Activated B cell treated with CpG ODN at 0.5 μM for 24 hours (primary cell): ENCODE results near the gene GBF1. TPM values are rescaled to one million over a fixed set of nuclear protein-coding genes. Genes with fewer than 3 reads are reported as not detected.
"Not testable (repeated sequence)": the region's sequence is repeated elsewhere in the genome, so short reads cannot be mapped to it uniquely, and the experiment has no call there.

Experiments
- ATAC-seq: fragments of 200-7000 bp; cut with Tn5 transposase; one replicate; pipeline ENCODE4 v1.10.0; 2021; ENCODE audit warnings: low read depth, mild to moderate bottlenecking, moderate library complexity
- CTCF ChIA-PET: fragments of 350-600 bp; sonication (Branson Sonifier 250); formaldehyde crosslinking; loops from one replicate; lab custom pipeline; 2021; ENCODE audit warnings: antibody characterized with exemption; lab: Charles Lee
- POLR2A ChIA-PET: fragments of 350-600 bp; sonication (Branson Sonifier 250); formaldehyde crosslinking; loops from one replicate; lab custom pipeline; 2021; ENCODE audit warnings: antibody characterized with exemption; lab: Charles Lee
- DNase-seq: peaks from one replicate; pipeline ENCODE4 v3.0.0; 2022
- H3K27ac Mint-ChIP-seq: one replicate; pipeline ENCODE4 v1.8.0; 2020; ENCODE audit warnings: mixed read lengths
- H3K27me3 Mint-ChIP-seq: one replicate; pipeline ENCODE4 v1.8.0; 2021; ENCODE audit warnings: mixed read lengths
- H3K36me3 Mint-ChIP-seq: one replicate; pipeline ENCODE4 v1.8.0; 2021; ENCODE audit warnings: low read depth, mixed read lengths
- H3K4me1 Mint-ChIP-seq: one replicate; pipeline ENCODE4 v1.8.0; 2021; ENCODE audit warnings: mixed read lengths
- H3K4me3 Mint-ChIP-seq: one replicate; pipeline ENCODE4 v1.8.0; 2020; ENCODE audit warnings: mild to moderate bottlenecking, mixed read lengths
- H3K9me3 Mint-ChIP-seq: one replicate; pipeline ENCODE4 v1.8.0; 2020; ENCODE audit warnings: mixed read lengths
- intact Hi-C: fragments of 100-400 bp; cut with micrococcal nuclease; formaldehyde crosslinking; loops from one replicate; pipeline ENCODE4 v1.15.1; 2024
- total RNA-seq: library from RNA; stranded (reverse); gene quantifications from 2 replicates; pipeline ENCODE4 v1.2.3, GENCODE V29; 2022
- TF ChIP-seq, protein P1 (sequence below): fragments of 200-600 bp; IDR thresholded peaks from one replicate; pipeline ENCODE4 v1.8.0; 2022; ENCODE audit warnings: antibody characterized with exemption, mild to moderate bottlenecking

GBF1 gene
- total RNA-seq, 1 donor from 2014 or later, result 44.3 TPM

GRCh38 chr10:102300278-102300843 lies 55.0 kb downstream of the GBF1 start:
- CTCF ChIA-PET, result no interaction called here
- Mint-ChIP-seq H3K4me1 (peaks cover 7% of the 10 kb centered on the region), H3K27ac (no peak overlapping the region), H3K4me3 (no peak overlapping the region), H3K9me3 (no peaks in the 10 kb centered on the region), H3K27me3 (no peaks in the 10 kb centered on the region), H3K36me3 (peaks cover 8% of the 10 kb centered on the region)
- intact Hi-C loops, result no loop called here
- DNase-seq (no peak), ATAC-seq (no peak)
- POLR2A ChIA-PET, result interaction anchor here (0.7 kb wide), 1 partner anchor 33 kb away, joined by 6 read pairs; no protein-coding TSS in a partner anchor
- TF ChIP-seq, protein P1, sequence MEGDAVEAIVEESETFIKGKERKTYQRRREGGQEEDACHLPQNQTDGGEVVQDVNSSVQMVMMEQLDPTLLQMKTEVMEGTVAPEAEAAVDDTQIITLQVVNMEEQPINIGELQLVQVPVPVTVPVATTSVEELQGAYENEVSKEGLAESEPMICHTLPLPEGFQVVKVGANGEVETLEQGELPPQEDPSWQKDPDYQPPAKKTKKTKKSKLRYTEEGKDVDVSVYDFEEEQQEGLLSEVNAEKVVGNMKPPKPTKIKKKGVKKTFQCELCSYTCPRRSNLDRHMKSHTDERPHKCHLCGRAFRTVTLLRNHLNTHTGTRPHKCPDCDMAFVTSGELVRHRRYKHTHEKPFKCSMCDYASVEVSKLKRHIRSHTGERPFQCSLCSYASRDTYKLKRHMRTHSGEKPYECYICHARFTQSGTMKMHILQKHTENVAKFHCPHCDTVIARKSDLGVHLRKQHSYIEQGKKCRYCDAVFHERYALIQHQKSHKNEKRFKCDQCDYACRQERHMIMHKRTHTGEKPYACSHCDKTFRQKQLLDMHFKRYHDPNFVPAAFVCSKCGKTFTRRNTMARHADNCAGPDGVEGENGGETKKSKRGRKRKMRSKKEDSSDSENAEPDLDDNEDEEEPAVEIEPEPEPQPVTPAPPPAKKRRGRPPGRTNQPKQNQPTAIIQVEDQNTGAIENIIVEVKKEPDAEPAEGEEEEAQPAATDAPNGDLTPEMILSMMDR, result no peak

GRCh38 chr10:102300912-102301311 lies 55.6 kb downstream of the GBF1 start:
- CTCF ChIA-PET, H3K4me1 Mint-ChIP-seq, H3K27ac Mint-ChIP-seq, DNase-seq, H3K9me3 Mint-ChIP-seq, ATAC-seq, intact Hi-C loops, H3K27me3 Mint-ChIP-seq, H3K4me3 Mint-ChIP-seq: not testable (repeated sequence)
- H3K36me3 Mint-ChIP-seq, result peaks cover 12% of the 10 kb centered on the region
- POLR2A ChIA-PET, result interaction anchor here (0.7 kb wide), 1 partner anchor 32 kb away, joined by 6 read pairs; no protein-coding TSS in a partner anchor

- H3K4me3 Mint-ChIP-seq, H3K27ac Mint-ChIP-seq, H3K4me1 Mint-ChIP-seq, CTCF ChIA-PET, DNase-seq, H3K27me3 Mint-ChIP-seq, POLR2A ChIA-PET, H3K9me3 Mint-ChIP-seq, ATAC-seq, intact Hi-C loops: not testable (repeated sequence)
- H3K36me3 Mint-ChIP-seq, result peaks cover 15% of the 10 kb centered on the region
These were observed 56.0 kb downstream of the GBF1 start for GRCh38 chr10:102301332-102301731.

DNA sequence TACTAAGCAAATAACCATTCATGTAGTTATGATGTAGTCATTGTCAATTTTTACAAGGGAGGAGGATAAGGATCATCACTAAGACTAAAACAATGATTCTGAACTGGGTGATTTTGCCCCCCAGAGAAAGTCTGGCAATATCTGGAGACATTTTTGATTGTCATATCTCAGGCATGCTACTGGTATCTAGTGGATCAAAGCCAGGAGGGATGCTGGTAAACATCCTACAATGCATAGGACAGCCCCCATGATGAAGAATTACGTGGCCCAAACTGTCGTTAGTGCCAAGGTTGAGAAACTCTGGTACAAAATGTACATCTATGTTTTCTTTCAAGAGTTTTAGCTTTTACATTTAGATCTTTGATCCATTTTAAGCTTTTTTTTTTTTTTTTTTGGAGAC lies 57.3 kb downstream of the GBF1 start:
- ATAC-seq, result no peak
- ChIA-PET CTCF (no interaction called here), POLR2A (interaction anchor here (0.7 kb wide), 1 partner anchor 1013 kb away, joined by 7 read pairs; no protein-coding TSS in a partner anchor)
- H3K4me1 Mint-ChIP-seq, result peaks cover 7% of the 10 kb centered on the region
- H3K4me3 Mint-ChIP-seq, result no peak overlapping the region
- TF ChIP-seq, protein P1, result no peak
- DNase-seq, result no peak
- intact Hi-C loops, result no loop called here
- peaks cover 19% of the 10 kb centered on the region for H3K36me3 Mint-ChIP-seq
- no peak overlapping the region for H3K27ac Mint-ChIP-seq
- H3K27me3 Mint-ChIP-seq, result no peaks in the 10 kb centered on the region
- H3K9me3 Mint-ChIP-seq, result no peaks in the 10 kb centered on the region

DNA sequence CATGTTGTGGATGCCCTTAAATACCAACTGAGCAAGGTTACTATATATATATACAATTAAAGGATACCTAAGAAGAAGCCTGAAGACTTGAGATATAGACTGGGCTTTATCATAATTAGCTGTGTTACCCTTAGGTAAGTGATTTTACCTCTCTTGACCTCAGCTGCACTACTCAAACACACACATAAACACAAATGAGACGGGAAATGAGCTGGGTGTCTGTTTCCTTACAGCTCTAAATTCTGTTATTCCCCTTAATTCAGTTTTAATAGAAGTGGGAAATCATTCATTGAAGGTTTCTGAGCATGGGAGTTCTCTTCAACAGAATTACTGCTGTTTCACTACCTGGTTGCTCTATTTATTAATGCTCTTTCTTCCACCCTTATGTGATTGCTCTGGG lies 60.7 kb downstream of the GBF1 start:
- CTCF ChIA-PET, result no interaction called here
- no peak overlapping the region for H3K27ac Mint-ChIP-seq

DNA sequence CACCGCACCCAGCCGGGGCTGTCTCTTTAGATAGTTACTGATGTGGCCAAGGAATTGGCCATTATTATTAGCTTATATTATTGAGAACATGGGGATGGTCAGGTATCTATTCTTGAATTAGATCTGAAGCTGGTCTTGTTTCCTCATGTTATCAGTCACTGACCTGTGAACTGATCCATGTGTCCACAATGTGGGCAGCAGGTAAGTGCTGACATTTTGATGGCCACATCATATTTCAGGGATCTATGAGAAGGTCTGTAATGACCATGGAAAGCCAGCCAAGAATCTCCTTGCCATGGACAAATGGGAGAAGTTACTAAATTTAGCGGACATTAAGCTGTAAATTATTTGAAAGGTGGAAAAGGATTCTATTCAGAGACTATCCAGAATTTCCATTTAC lies 61.4 kb downstream of the GBF1 start:
- intact Hi-C loops, result no loop called here
- POLR2A ChIA-PET, result interaction anchor here (0.7 to 1.0 kb wide), 2 partner anchors 16 to 65 kb away, joined by 3 to 5 read pairs; no protein-coding TSS in a partner anchor
- CTCF ChIA-PET, result interaction anchor here (0.8 kb wide), 1 partner anchor 24 kb away, joined by 3 read pairs; no protein-coding TSS in a partner anchor
- Mint-ChIP-seq H3K4me3 (no peak overlapping the region), H3K4me1 (peaks cover 4% of the 10 kb centered on the region), H3K9me3 (no peaks in the 10 kb centered on the region), H3K27ac (no peak overlapping the region), H3K27me3 (no peaks in the 10 kb centered on the region), H3K36me3 (peaks cover 23% of the 10 kb centered on the region)
- TF ChIP-seq, protein P1, result no peak
- DNase-seq (no peak), ATAC-seq (no peak)

More for the DNA sequence above, 60.7 kb downstream of the GBF1 start:
- TF ChIP-seq, protein P1, result no peak
- intact Hi-C loops, result no loop called here
- POLR2A ChIA-PET, result interaction anchor here (1.0 kb wide), 1 partner anchor 15 kb away, joined by 3 read pairs; no protein-coding TSS in a partner anchor
- Mint-ChIP-seq H3K27me3 (no peaks in the 10 kb centered on the region), H3K9me3 (no peaks in the 10 kb centered on the region), H3K4me3 (no peak overlapping the region), H3K36me3 (peaks cover 23% of the 10 kb centered on the region), H3K4me1 (peaks cover 4% of the 10 kb centered on the region)
- ATAC-seq (no peak), DNase-seq (no peak)

DNA sequence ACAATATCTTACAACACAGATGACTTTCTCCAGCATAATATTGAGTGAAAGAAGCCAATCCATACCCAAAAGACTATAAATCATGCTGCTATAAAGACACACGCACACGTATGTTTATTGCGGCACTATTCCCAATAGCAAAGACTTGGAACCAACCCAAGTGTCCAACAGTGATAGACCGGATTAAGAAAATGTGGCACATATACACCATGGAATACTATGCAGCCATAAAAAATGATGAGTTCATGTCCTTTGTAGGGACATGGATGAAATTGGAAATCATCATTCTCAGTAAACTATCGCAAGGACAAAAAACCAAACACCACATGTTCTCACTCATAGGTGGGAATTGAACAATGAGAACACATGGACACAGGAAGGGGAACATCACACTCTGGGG lies 63.0 kb downstream of the GBF1 start:
- CTCF ChIA-PET, ATAC-seq, H3K27ac Mint-ChIP-seq, intact Hi-C loops, H3K4me1 Mint-ChIP-seq, H3K9me3 Mint-ChIP-seq, DNase-seq, POLR2A ChIA-PET, H3K4me3 Mint-ChIP-seq, H3K27me3 Mint-ChIP-seq: not testable (repeated sequence)
- H3K36me3 Mint-ChIP-seq, result peaks cover 23% of the 10 kb centered on the region
